ENCODE measurements around the gene FAM209A.

- TF ChIP-seq CTCF (IDR thresholded peaks at IDR 0.05; ENCODE audit: low read length) (no peak), EZH2 (optimal IDR thresholded peaks at IDR 0.05; ENCODE audit: low read depth, low read length) (no peak), EZH2phosphoT487 (IDR thresholded peaks at IDR 0.05; ENCODE audit: low read length) (no peak)
Measured at GRCh38 chr20:56513161-56514150, 11.1 kb upstream of the FAM209A start.
